ENCODE measurements around the gene NEUROD6. TPM values are rescaled to one million over a fixed set of nuclear protein-coding genes. Genes with fewer than 3 reads are reported as not detected.

The NEUROD6 gene
- total RNA-seq, 6 experiments from 2014 or later: not detected

GRCh38 chr7:31337002-31337565 lies 3.4 kb downstream of the NEUROD6 start:
- H3K27ac ChIP-seq: peak overlapping the region in 2 of 3 donors; percentile 50 to 77
- ATAC-seq: no peak
- no peak for DNase-seq
- intact Hi-C loops (cut with DNase I): no loop called here
- WGBS (ENCODE audit: insufficient coverage, low coverage, low lambda C conversion rate, missing lambda C conversion rate): 37% methylated on average over 9 of the region's 9 CpGs
- TF ChIP-seq POLR2A (IDR thresholded peaks at IDR 0.05) (no peak), CTCF (IDR thresholded peaks at IDR 0.05) (no peak)
- peak overlapping the region in 2 of 3 donors; percentile 38 to 55 for H3K4me3 ChIP-seq
- no peaks in the 10 kb centered on the region for H3K27me3 ChIP-seq
- H3K4me1 ChIP-seq: no peaks in the 10 kb centered on the region
- H3K36me3 ChIP-seq: no peaks in the 10 kb centered on the region
- no peaks in the 10 kb centered on the region for H3K9me3 ChIP-seq

- Histone ChIP-seq H3K27me3 (no peaks in the 10 kb centered on the region), H3K36me3 (no peaks in the 10 kb centered on the region), H3K4me1 (no peaks in the 10 kb centered on the region), H3K4me3 (peak overlapping the region; percentile 13 to 55 (median 38)), H3K27ac (peak overlapping the region in 2 of 3 donors; percentile 50 to 77), H3K9me3 (no peaks in the 10 kb centered on the region)
- TF ChIP-seq CTCF (IDR thresholded peaks at IDR 0.05) (peak in 3 of 4 donors; percentile 54 to 85 (median 66)), POLR2A (IDR thresholded peaks at IDR 0.05) (peak; percentile 56)
- intact Hi-C loops (cut with DNase I): no loop called here
- peak; percentile 57 to 97 (median 94) for ATAC-seq
- DNase-seq: peak in 2 of 3 donors; percentile 61 to 83
- WGBS (ENCODE audit: insufficient coverage, low coverage, low lambda C conversion rate, missing lambda C conversion rate): 4% methylated on average over 20 of the region's 71 CpGs
Measured at GRCh38 chr7:31336202-31337001, 4.1 kb downstream of the NEUROD6 start.

GRCh38 chr7:31335884-31336201 lies 4.7 kb downstream of the NEUROD6 start:
- Histone ChIP-seq H3K4me1 (no peaks in the 10 kb centered on the region), H3K36me3 (no peaks in the 10 kb centered on the region), H3K4me3 (peak overlapping the region in 2 of 3 donors; percentile 38 to 55), H3K9me3 (no peaks in the 10 kb centered on the region), H3K27me3 (no peaks in the 10 kb centered on the region), H3K27ac (peak overlapping the region in 2 of 3 donors; percentile 50 to 77)
- no peak for TF ChIP-seq POLR2A (IDR thresholded peaks at IDR 0.05)
- no peak for TF ChIP-seq CTCF (IDR thresholded peaks at IDR 0.05)
- intact Hi-C loops (cut with DNase I): no loop called here
- WGBS (ENCODE audit: insufficient coverage, low coverage, low lambda C conversion rate, missing lambda C conversion rate): 0% methylated on average over 2 of the region's 12 CpGs
- ATAC-seq: peak in 2 of 4 donors; percentile 37 to 55
- DNase-seq: peak in 1 of 3 donors; percentile 78

- Histone ChIP-seq H3K4me3 (peak overlapping the region in 1 of 3 donors; percentile 55), H3K4me1 (no peaks in the 10 kb centered on the region), H3K36me3 (no peaks in the 10 kb centered on the region), H3K9me3 (no peaks in the 10 kb centered on the region), H3K27ac (peak overlapping the region in 1 of 3 donors; percentile 77), H3K27me3 (no peaks in the 10 kb centered on the region)
- WGBS (ENCODE audit: insufficient coverage, low coverage, low lambda C conversion rate, missing lambda C conversion rate): 26% methylated on average over 11 of the region's 16 CpGs
- no peak for TF ChIP-seq POLR2A (IDR thresholded peaks at IDR 0.05)
- TF ChIP-seq CTCF (IDR thresholded peaks at IDR 0.05): no peak
- ATAC-seq: peak in 3 of 4 donors; percentile 29 to 47 (median 30)
- DNase-seq: peak in 1 of 3 donors; percentile 81
- intact Hi-C loops (cut with DNase I): no loop called here
Measured at GRCh38 chr7:31335161-31335856, 5.2 kb downstream of the NEUROD6 start.
